Astrocyte (in vitro differentiated cells and primary cell): Measurements from ENCODE around the gene ATP11A. TPM values are rescaled to one million over a fixed set of nuclear protein-coding genes. Genes with fewer than 3 reads are reported as not detected.

Experiments used
- DNase-seq: peaks from one replicate; pipeline ENCODE4 v3.0.0-alpha.2; 2010; ENCODE audit warnings: low read depth
- FAIRE-seq: peaks from 2 replicates; lab custom pipeline; 2011; peaks lifted over from hg19 to GRCh38; lab: Jason Lieb, UNC
- H2AFZ ChIP-seq: 2 replicates; pipeline ENCODE4 v1.6.0; 2012; ENCODE audit warnings: low read depth, low read length, inconsistent platforms
- H3K27ac ChIP-seq: 2 replicates; pipeline ENCODE4 v1.5.1; 2011; ENCODE audit warnings: low read depth, low read length, inconsistent platforms
- H3K27me3 ChIP-seq: 2 replicates; pipeline ENCODE4 v1.6.0; 2011; ENCODE audit warnings: low read length, inconsistent platforms; ENCODE audit not compliant: insufficient read depth
- H3K36me3 ChIP-seq: 2 replicates; pipeline ENCODE4 v1.5.1; 2011; ENCODE audit warnings: low read length, inconsistent platforms; ENCODE audit not compliant: insufficient read depth
- H3K4me1 ChIP-seq: 2 replicates; pipeline ENCODE4 v1.5.1; 2011; ENCODE audit warnings: low read length, inconsistent platforms; ENCODE audit not compliant: insufficient read depth
- H3K4me2 ChIP-seq: 2 replicates; pipeline ENCODE4 v1.6.0; 2012; ENCODE audit warnings: low read length, inconsistent platforms
- H3K4me3 ChIP-seq: 2 replicates; pipeline ENCODE4 v1.5.1; 2011; ENCODE audit warnings: low read depth, mild to moderate bottlenecking, low read length, inconsistent platforms; ENCODE audit not compliant: insufficient read depth
- H3K79me2 ChIP-seq: 2 replicates; pipeline ENCODE4 v1.6.0; 2012; ENCODE audit warnings: mild to moderate bottlenecking, low read length, inconsistent platforms; ENCODE audit not compliant: insufficient read depth
- H3K9ac ChIP-seq: 2 replicates; pipeline ENCODE4 v1.6.0; 2012; ENCODE audit warnings: mild to moderate bottlenecking, low read length, inconsistent platforms
- H3K9me3 ChIP-seq: 2 replicates; pipeline ENCODE4 v1.5.1; 2012; ENCODE audit warnings: low read depth, mild to moderate bottlenecking, low read length, inconsistent platforms; ENCODE audit not compliant: insufficient read depth
- H4K20me1 ChIP-seq: 2 replicates; pipeline ENCODE4 v1.6.0; 2012; ENCODE audit warnings: low read length, inconsistent platforms; ENCODE audit not compliant: insufficient read depth
- H3K27ac Mint-ChIP-seq: one replicate; pipeline ENCODE4 v1.8.0; 2021; ENCODE audit warnings: mild to moderate bottlenecking, mixed read lengths; ENCODE audit not compliant: unreplicated experiment
- H3K27me3 Mint-ChIP-seq: one replicate; pipeline ENCODE4 v1.8.0; 2021; ENCODE audit warnings: low read depth, mixed read lengths; ENCODE audit not compliant: unreplicated experiment
- H3K36me3 Mint-ChIP-seq: one replicate; pipeline ENCODE4 v1.8.0; 2021; ENCODE audit warnings: low read depth, mixed read lengths; ENCODE audit not compliant: unreplicated experiment
- H3K4me1 Mint-ChIP-seq: one replicate; pipeline ENCODE4 v1.8.0; 2021; ENCODE audit warnings: low read depth, mixed read lengths; ENCODE audit not compliant: unreplicated experiment
- H3K4me3 Mint-ChIP-seq: one replicate; pipeline ENCODE4 v1.8.0; 2021; ENCODE audit warnings: mild to moderate bottlenecking, moderate library complexity, mixed read lengths; ENCODE audit not compliant: unreplicated experiment
- H3K9me3 Mint-ChIP-seq: one replicate; pipeline ENCODE4 v1.8.0; 2021; ENCODE audit warnings: mild to moderate bottlenecking, mixed read lengths; ENCODE audit not compliant: unreplicated experiment
- EZH2 ChIP-seq: IDR thresholded peaks from 2 replicates; pipeline ENCODE4 v1.6.1; 2012; ENCODE audit warnings: mild to moderate bottlenecking, low read length, inconsistent platforms; ENCODE audit not compliant: insufficient read depth
- total RNA-seq: library from RNA; stranded (reverse); gene quantifications from 2 replicates; pipeline ENCODE4 v1.2.1, GENCODE V29; 2021
- TF ChIP-seq, protein P1 (sequence below): IDR thresholded peaks from 2 replicates; pipeline ENCODE4 v1.5.1; 2011; ENCODE audit warnings: low read depth, mild to moderate bottlenecking, inconsistent platforms, low read length, moderate library complexity; ENCODE audit not compliant: insufficient read depth

ATP11A gene
- total RNA-seq, 1 donor from 2014 or later, result 38.9 TPM

DNA sequence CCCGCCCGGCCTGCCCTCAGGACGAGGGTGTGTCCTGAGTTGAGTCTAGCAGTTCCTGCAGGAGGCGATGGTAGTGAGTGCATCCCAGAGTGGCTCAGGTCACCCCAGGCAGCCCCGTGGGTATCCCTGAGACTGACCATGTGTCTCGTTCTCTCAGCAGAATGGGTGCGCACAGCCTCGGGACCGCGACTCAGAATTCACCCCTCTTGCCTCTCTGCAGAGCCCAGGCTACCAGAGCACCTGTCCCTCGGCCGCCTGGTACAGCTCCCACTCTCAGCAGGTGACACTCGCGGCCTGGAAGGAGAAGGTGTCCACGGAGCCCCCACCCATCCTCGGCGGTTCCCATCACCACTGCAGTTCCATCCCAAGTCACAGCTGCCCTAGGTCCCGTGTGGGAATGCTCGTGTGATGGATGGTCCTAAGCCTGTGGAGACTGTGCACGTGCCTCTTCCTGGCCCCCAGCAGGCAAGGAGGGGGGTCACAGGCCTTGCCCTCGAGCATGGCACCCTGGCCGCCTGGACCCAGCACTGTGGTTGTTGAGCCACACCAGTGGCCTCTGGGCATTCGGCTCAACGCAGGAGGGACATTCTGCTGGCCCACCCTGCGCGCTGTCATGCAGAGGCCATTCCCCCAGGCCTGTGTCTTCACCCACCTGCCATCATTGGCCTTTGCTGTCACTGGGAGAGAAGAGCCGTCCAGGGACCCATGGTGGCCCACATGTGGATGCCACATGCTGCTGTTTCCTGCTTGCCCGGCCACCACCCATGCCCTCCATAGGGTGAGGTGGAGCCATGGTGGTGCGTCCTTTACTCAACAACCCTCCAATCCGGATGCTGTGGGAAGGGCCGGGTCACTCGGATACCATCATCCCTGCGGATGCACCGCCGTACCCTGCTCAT lies 192.1 kb downstream of the ATP11A start:
- Mint-ChIP-seq H3K4me3 (no peak overlapping the region), H3K36me3 (peaks cover 5% of the 10 kb centered on the region), H3K27me3 (no peaks in the 10 kb centered on the region), H3K27ac (no peak overlapping the region), H3K4me1 (no peaks in the 10 kb centered on the region), H3K9me3 (no peaks in the 10 kb centered on the region)
- H3K4me1 ChIP-seq, result peaks cover 9% of the 10 kb centered on the region
- FAIRE-seq, result no peak
- no peaks in the 10 kb centered on the region for H3K9me3 ChIP-seq
- H3K9ac ChIP-seq, result no peak overlapping the region
- DNase-seq, result no peak
- no peaks in the 10 kb centered on the region for H3K79me2 ChIP-seq
- no peaks in the 10 kb centered on the region for H3K27me3 ChIP-seq
- no peak overlapping the region for H2AFZ ChIP-seq
- no peak overlapping the region for H3K27ac ChIP-seq
- no peaks in the 10 kb centered on the region for H3K36me3 ChIP-seq
- no peaks in the 10 kb centered on the region for H4K20me1 ChIP-seq
- H3K4me3 ChIP-seq, result no peak overlapping the region
- H3K4me2 ChIP-seq, result no peak overlapping the region
- no peak for TF ChIP-seq EZH2
- TF ChIP-seq, protein P1, sequence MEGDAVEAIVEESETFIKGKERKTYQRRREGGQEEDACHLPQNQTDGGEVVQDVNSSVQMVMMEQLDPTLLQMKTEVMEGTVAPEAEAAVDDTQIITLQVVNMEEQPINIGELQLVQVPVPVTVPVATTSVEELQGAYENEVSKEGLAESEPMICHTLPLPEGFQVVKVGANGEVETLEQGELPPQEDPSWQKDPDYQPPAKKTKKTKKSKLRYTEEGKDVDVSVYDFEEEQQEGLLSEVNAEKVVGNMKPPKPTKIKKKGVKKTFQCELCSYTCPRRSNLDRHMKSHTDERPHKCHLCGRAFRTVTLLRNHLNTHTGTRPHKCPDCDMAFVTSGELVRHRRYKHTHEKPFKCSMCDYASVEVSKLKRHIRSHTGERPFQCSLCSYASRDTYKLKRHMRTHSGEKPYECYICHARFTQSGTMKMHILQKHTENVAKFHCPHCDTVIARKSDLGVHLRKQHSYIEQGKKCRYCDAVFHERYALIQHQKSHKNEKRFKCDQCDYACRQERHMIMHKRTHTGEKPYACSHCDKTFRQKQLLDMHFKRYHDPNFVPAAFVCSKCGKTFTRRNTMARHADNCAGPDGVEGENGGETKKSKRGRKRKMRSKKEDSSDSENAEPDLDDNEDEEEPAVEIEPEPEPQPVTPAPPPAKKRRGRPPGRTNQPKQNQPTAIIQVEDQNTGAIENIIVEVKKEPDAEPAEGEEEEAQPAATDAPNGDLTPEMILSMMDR, result no peak

DNA sequence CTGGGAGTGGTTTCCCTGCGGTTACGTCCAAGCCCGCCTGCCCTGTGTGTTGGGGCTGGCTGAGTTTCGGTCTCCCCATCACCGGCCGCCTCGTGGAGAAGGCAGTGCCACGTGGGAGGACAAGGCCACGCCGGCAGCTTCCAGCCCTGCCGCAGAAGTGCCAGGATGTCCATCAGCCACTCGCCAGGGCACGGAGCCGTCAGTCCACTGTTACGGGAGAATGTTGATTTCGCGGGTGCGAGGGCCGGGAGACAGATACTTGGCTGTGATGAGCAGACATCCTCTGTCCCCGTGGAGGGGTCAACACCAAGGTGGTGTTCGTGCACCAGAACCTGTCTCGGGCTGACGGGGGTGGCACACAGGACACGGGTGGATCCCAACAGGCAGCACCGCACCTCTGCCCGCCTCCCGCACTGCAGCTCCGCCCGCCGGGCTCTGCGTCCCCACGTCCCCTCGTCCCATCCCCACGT lies 192.8 kb downstream of the ATP11A start:
- Histone ChIP-seq H3K27ac (no peak overlapping the region), H3K4me1 (peaks cover 9% of the 10 kb centered on the region), H2AFZ (no peak overlapping the region), H3K9ac (no peak overlapping the region), H3K4me3 (no peak overlapping the region), H3K36me3 (no peaks in the 10 kb centered on the region), H3K9me3 (no peaks in the 10 kb centered on the region), H3K4me2 (no peak overlapping the region), H3K79me2 (no peaks in the 10 kb centered on the region), H3K27me3 (no peaks in the 10 kb centered on the region), H4K20me1 (no peaks in the 10 kb centered on the region)
- Mint-ChIP-seq H3K4me1 (no peaks in the 10 kb centered on the region), H3K27ac (no peak overlapping the region), H3K27me3 (peaks cover 2% of the 10 kb centered on the region), H3K36me3 (peaks cover 5% of the 10 kb centered on the region), H3K4me3 (no peak overlapping the region), H3K9me3 (no peaks in the 10 kb centered on the region)
- DNase-seq, result no peak
- FAIRE-seq, result no peak
- TF ChIP-seq EZH2, result no peak
- TF ChIP-seq, protein P1, result no peak
